GM20000 (cell line): ENCODE data around the gene INHBA.

ENCODE experiments used
- DNase-seq: peaks from one replicate; pipeline ENCODE4 v3.0.0; 2012; ENCODE audit warnings: low spot score
- TF ChIP-seq, protein P1 (sequence below): IDR thresholded peaks from 2 replicates; pipeline ENCODE4 v1.5.1; 2012; ENCODE audit warnings: mild to moderate bottlenecking, control low read depth; ENCODE audit errors: extremely low read depth, missing control alignments

Gene INHBA

DNA sequence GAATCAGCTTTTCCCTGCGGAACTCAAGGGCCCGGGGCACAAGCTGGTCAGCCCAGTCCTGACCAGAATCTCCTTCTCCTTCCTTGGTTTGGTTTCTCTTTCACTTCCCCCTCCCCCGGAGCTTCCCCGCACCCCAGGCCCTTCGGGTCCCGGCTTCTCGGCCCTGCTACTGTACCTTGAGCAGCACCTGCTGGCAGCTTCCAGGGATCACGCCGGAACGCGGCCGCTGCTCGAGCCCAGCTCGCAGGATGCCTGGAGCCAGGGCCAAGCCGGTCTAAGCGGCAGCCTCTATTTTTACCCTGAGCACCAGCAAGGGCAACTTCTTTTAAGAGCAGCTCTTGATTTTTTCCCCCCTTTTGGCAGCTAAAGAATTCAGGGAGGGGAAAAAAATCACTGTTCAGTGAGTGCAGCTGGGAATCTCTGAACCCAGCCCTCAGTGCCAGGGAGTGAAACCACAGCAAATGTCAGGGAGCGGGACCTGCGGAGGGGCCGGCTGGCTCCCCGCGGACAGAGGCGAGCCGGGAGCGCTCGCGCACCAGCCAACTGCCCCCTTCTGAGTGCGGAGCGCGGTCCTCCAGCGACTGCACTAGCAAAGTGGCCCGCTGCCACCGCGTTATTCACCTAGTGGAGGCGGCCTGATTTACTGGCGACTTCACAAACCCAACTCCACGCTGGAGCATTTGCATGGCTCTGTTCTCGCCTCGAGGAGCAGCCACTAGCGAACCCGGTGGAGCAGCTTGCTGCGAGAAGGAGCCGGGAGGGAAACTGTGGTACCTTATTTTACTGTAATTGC is 2.4 kb upstream of the INHBA start:
- TF ChIP-seq, protein P1, sequence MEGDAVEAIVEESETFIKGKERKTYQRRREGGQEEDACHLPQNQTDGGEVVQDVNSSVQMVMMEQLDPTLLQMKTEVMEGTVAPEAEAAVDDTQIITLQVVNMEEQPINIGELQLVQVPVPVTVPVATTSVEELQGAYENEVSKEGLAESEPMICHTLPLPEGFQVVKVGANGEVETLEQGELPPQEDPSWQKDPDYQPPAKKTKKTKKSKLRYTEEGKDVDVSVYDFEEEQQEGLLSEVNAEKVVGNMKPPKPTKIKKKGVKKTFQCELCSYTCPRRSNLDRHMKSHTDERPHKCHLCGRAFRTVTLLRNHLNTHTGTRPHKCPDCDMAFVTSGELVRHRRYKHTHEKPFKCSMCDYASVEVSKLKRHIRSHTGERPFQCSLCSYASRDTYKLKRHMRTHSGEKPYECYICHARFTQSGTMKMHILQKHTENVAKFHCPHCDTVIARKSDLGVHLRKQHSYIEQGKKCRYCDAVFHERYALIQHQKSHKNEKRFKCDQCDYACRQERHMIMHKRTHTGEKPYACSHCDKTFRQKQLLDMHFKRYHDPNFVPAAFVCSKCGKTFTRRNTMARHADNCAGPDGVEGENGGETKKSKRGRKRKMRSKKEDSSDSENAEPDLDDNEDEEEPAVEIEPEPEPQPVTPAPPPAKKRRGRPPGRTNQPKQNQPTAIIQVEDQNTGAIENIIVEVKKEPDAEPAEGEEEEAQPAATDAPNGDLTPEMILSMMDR = peak; percentile 78
- peak; percentile 86 for DNase-seq

DNA sequence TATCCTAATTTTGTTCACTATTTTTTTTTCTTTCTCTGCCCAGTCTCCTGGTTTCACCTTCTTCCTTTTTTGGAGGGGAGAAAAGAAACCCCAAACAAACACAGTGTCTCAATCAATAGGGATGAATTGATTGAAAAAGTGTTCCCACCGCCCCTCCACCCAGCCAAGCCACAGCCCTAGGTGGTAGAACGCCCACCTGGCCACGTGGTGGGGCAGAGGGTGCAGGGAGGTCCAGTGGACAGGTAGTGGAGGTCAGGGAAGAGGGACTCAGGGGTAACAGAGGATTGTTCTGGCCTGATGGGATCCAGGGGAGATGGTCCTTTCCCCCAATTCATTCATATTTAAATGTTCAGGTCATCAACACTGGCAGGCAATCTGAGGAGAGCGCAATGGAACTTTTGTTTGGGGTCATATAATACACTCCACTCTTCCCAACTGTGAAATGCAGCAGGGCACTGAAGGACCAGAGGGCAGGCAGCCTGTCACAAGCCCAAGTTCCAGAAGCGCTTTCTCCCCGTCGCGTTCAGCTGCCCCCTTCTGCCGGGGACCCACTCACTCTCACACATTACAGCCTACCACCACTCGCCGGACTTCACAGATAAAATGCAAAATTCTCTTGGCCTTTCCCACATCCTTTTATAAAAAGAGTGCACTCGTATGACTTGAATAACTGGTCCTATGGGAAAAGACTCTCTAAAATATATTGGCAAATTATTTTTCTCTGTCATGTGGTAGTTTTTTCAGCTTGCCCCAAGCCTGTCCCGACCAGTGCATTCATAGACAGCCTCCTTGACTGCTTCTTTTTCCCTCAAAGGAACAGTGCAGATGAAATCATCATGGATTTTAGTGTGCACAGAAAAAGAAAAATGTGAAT is 1.6 kb downstream of the INHBA start:
- DNase-seq = no peak
- TF ChIP-seq, protein P1 = no peak

DNA sequence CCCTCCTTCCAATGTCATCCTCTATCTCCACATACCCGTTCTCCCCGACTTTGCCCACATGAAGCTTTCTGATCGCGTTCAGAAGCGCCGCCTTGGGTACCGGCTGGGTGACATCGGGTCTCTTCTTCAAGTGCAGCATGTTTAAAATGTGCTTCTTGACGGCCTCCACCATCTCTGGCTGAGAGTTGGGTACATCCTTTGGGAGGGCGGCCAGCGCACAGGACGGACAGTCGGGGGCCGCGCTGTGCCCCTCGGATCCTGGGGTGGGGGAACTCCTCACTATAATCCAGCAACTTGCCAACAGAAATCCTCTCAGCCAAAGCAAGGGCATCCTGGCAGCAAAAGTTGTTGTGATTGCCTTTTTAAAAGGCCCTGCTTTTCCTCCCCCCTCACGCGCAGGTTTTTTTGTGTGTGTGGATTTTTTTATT is 2.8 kb downstream of the INHBA start:
- DNase-seq = no peak
- TF ChIP-seq, protein P1 = no peak

DNA sequence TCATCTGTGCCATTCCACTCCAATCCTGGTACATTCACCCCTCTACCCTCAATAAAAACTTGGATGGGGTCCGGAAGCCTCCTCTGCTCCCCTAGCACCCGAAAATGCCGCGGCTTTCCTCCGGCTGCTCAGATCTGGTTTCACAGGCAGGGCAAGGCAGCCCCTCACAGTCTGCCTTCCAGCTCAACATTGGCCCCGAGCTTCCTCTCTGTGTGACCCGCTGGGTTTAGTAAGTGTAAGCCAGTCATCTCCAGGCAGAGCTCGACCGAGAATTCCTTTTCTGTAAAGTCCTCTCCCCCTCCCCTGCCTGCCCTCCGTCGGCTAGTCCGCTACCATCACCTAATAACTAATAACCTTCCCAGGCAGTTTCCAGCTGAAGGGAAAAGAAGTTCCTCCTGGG is 3.4 kb downstream of the INHBA start:
- TF ChIP-seq, protein P1 = no peak

DNA sequence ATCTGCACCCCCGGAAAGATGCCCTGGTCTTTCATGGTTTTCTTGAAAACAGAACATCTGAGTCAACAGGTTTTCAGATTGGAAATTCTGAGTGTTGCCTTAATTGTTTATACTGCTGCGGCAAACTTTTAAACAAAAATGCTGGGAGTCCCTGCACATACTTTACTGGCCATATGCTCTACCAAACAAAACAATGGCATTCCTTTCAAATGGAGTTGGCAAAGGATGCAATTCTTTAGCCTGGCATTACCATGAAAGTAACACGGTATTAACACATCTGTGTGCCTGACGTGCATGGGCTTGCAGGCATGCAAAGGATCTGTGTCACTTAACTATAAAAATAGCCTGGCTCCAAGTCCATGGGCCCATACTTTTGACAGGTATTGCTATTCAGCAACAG is 4.2 kb downstream of the INHBA start:
- DNase-seq = no peak
- TF ChIP-seq, protein P1 = no peak

More for the DNA sequence above, 3.4 kb downstream of the INHBA start:
- no peak for DNase-seq

DNA sequence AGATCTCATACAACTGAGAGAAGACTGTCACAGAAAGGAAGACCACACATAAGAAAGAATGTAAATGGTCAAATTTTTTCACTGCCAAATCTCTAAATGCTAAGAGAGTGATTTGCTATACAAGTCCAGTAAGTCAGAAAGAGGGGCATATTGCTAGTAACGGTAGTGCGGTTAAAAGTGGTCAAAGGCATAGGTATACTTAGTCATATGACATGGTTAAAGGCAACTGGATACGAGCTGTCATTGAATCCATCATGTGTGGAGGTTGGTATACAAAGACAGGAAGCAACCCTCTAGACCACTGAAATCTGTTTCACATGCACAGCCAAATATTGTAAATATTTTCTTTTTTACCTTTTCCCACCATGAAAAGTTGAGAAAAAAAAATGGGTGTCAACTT is 4.8 kb downstream of the INHBA start:
- DNase-seq = no peak
- TF ChIP-seq, protein P1 = no peak
